GM18867 (cell line): ENCODE data around the gene RGMA.

Experiments
- ATAC-seq: cut with Tn5 transposase; IDR thresholded peaks from one replicate; pipeline ENCODE4 v1.9.1; 2021; ENCODE audit warnings: mild to moderate bottlenecking, moderate library complexity; ENCODE audit not compliant: unreplicated experiment

Gene RGMA

GRCh38 chr15:93020976-93021772 lies 67.8 kb downstream of the RGMA start:
- peak; percentile 91 for ATAC-seq

DNA sequence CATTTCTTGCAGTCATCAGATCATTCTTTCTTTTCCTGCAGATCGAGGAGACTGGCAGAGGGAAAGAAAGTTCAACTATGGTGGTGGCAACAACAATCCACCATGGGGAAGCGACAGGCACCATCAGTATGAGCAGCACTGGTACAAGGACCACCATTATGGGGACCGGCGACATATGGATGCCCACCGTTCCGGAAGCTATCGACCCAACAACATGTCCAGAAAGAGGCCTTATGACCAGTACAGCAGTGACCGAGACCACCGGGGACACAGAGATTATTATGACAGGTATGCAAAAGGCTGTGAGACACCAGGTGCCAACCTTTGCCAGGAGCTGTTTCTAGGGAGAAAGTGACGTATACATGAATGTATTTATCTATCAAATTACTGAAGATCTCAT lies 69.0 kb downstream of the RGMA start:
- ATAC-seq = no peak

GRCh38 chr15:93019090-93019489 lies 69.9 kb downstream of the RGMA start:
- ATAC-seq = no peak

DNA sequence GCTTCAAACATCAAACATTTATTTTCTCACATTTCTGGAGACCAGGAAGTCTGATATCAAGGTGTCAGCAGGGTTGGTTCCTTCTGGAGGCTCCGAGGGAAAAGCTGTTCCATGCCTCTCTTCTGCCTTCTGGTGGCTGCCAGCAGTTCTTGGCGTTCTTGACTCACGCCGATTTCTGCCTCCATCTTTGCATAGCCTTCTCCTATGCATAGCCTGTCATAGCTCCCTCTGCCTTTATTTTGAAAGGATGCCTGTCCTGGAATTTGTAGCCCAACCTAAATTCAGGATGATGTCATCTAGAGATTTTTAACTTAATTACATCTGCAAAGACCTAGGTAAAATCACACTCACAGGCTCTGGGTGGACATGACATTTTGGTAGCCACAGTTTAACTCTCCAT lies 70.4 kb downstream of the RGMA start:
- no peak for ATAC-seq

DNA sequence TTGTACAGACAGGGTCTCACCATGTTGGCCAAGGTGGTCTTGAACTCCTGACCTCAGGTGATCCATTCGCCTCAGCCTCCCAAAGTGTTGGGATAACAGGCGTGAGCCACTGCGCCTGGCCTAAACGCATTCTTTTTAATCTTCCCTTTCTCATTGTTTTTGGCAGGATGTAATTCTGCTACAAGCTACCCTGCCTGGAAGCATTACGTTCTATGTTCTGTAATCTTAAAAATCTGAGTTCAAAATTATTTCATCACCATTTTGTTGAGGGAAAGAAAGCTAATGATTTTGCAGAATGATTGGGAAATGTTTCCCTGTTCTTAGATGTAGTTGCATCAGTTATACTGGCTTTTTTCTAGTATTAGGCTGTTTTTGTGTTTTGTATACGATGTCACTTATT lies 71.5 kb downstream of the RGMA start:
- ATAC-seq = no peak

DNA sequence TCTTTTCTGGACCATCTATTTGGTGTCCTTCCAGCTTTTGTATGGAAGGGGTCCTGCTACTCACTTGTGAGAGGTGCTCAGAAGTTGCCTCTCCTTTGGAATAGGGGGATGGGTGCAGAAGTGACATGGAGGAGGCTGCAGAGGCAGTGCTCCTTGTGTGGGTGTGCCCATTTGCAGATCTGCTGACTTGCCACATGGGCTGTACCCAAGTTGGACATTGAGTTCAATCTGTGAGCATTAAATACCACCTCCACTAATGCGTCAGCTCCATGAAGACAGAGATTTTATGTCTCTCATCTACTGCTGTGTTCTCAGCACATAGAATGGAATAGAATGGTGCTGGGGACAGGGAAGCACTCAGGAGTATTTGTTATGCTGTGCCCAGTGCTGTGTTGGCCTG lies 76.2 kb downstream of the RGMA start:
- no peak for ATAC-seq

DNA sequence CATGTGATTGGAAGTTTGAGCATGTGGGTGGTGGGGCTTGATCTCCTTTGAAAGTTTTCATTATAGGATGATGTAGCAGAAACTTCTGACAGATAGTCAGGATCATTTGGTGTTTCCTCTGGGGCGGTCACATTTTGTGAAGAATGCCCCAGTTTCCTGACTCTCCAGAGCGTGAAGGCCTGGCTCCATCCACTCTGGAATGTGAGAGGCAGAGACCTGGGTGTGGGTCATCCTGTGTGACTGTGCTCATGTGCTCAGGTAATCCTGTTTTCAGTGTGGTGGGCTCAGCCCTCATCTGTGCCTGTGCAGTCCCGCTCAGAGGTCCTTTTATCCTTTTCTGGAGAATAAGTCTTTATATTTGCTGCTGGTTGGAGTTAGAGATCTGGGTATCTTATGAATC lies 81.0 kb downstream of the RGMA start:
- ATAC-seq = no peak

GRCh38 chr15:93005133-93005532 lies 83.9 kb downstream of the RGMA start:
- ATAC-seq = no peak

DNA sequence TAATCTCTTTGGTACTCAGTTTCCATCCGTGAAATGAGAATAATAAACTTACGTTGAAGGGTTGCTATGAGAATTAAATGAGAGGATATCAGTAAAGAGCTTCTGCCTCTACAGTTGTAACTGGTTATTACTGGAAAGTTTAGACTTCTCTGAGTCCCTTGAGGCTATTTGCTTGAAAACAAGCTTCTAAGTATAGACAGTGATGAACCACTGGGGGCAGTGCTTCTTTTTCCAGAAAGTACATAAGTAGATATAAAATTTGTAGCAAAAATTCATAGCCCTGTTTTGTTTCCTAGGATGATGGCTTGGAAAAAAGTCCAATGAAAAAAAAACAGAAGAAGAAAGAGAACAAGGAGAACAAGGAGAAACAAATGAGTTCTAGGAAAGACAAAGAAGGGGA lies 87.1 kb downstream of the RGMA start:
- ATAC-seq = no peak

GRCh38 chr15:93001156-93001555 lies 87.9 kb downstream of the RGMA start:
- no peak for ATAC-seq

- ATAC-seq = no peak
Observed at GRCh38 chr15:92997821-92998220, 91.2 kb downstream of the RGMA start.

- no peak for ATAC-seq
Observed at GRCh38 chr15:92992720-92993119, 96.3 kb downstream of the RGMA start.

GRCh38 chr15:92990031-92990430 lies 99.0 kb downstream of the RGMA start:
- no peak for ATAC-seq

GRCh38 chr15:92989470-92989869 lies 99.5 kb downstream of the RGMA start:
- peak; percentile 53 for ATAC-seq
